GM18517 (cell line): Measurements from ENCODE around the gene RET.

ENCODE experiments used
- ATAC-seq: cut with Tn5 transposase; IDR thresholded peaks from one replicate; pipeline ENCODE4 v1.9.1; 2021; ENCODE audit warnings: mild to moderate bottlenecking, moderate library complexity; ENCODE audit not compliant: unreplicated experiment

RET gene

GRCh38 chr10:43076876-43077420, at the start of gene RET:
Gene RET, plus strand, starts transcription at chr10:43077069. Its CDS starts 190 bp downstream, at chr10:43077259.
- ATAC-seq = no peak

- ATAC-seq = no peak
Observed at GRCh38 chr10:43027331-43027955, 49.4 kb upstream of the RET start.

GRCh38 chr10:43028143-43028542, 48.7 kb upstream of the RET start:
- no peak for ATAC-seq

- ATAC-seq = no peak
Observed at GRCh38 chr10:43029043-43029442, 47.8 kb upstream of the RET start.

- no peak for ATAC-seq
Observed at GRCh38 chr10:43032613-43033012, 44.3 kb upstream of the RET start.

- no peak for ATAC-seq
Observed at GRCh38 chr10:43035800-43036199, 41.1 kb upstream of the RET start.

- no peak for ATAC-seq
Observed at GRCh38 chr10:43036481-43037428, 40.1 kb upstream of the RET start.

GRCh38 chr10:43037440-43037839, 39.4 kb upstream of the RET start:
- ATAC-seq = no peak

- ATAC-seq = no peak
Observed at GRCh38 chr10:43037942-43038782, 38.7 kb upstream of the RET start.

GRCh38 chr10:43038783-43039623, 37.9 kb upstream of the RET start:
- no peak for ATAC-seq

GRCh38 chr10:43039624-43040481, 37.0 kb upstream of the RET start:
- no peak for ATAC-seq

- ATAC-seq = no peak
Observed at GRCh38 chr10:43040482-43041256, 36.2 kb upstream of the RET start.

GRCh38 chr10:43041422-43042342, 35.2 kb upstream of the RET start:
- no peak for ATAC-seq

- no peak for ATAC-seq
Observed at GRCh38 chr10:43042503-43043341, 34.1 kb upstream of the RET start.

- no peak for ATAC-seq
Observed at GRCh38 chr10:43043342-43043772, 33.5 kb upstream of the RET start.

GRCh38 chr10:43043773-43044447, 33.0 kb upstream of the RET start:
- ATAC-seq = no peak
